Keratinocyte (primary cell): ENCODE data around the gene SSX4B. TPM values are rescaled to one million over a fixed set of nuclear protein-coding genes. Genes with fewer than 3 reads are reported as not detected.
"Not testable (repeated sequence)": the region's sequence is repeated elsewhere in the genome, so short reads cannot be mapped to it uniquely, and the experiment has no call there.

Experiments
- DNase-seq: peaks from one replicate; pipeline ENCODE4 v3.0.0-alpha.2; 2011; ENCODE audit warnings: low read depth, missing footprints, low spot score
- FAIRE-seq: peaks from 2 replicates; lab custom pipeline; 2011; peaks lifted over from hg19 to GRCh38; lab: Jason Lieb, UNC
- H2AFZ ChIP-seq: 2 replicates; pipeline ENCODE4 v1.6.0; 2012; ENCODE audit warnings: low read length, control low read depth, inconsistent platforms; ENCODE audit not compliant: control insufficient read depth
- H3K27ac ChIP-seq: 2 replicates; pipeline ENCODE4 v1.5.1; 2011; ENCODE audit warnings: low read length; ENCODE audit not compliant: control insufficient read depth, insufficient read depth
- H3K27me3 ChIP-seq: 3 replicates; pipeline ENCODE4 v1.6.0; 2011; ENCODE audit warnings: low read length; ENCODE audit not compliant: control insufficient read depth, insufficient read depth; ENCODE audit errors: extremely low read depth
- H3K36me3 ChIP-seq, 2 experiments: 2 replicates in 1 of 2; 3 replicates in 1 of 2; pipeline ENCODE4 v1.5.1; 2011; ENCODE audit warnings: low read length in 2 of 2, mild to moderate bottlenecking in 1 of 2; ENCODE audit not compliant: control insufficient read depth in 2 of 2, insufficient read depth in 2 of 2; ENCODE audit errors: extremely low read depth in 1 of 2
- H3K4me1 ChIP-seq: 3 replicates; pipeline ENCODE4 v1.5.1; 2011; ENCODE audit warnings: low read length; ENCODE audit not compliant: control insufficient read depth, insufficient read depth; ENCODE audit errors: extremely low read depth
- H3K4me2 ChIP-seq: 3 replicates; pipeline ENCODE4 v1.6.0; 2011; ENCODE audit warnings: low read depth, low read length; ENCODE audit not compliant: control insufficient read depth, insufficient read depth; ENCODE audit errors: extremely low read depth
- H3K4me3 ChIP-seq, 3 experiments: fragments of 200-600 bp in 1 of 3; sonication (generic) in 1 of 3; 2 replicates in 2 of 3; 3 replicates in 1 of 3; pipeline ENCODE4 v1.5.1; 2011 to 2016; ENCODE audit warnings: low read length in 3 of 3, mild to moderate bottlenecking in 3 of 3, control low read depth in 2 of 3, inconsistent platforms in 1 of 3, low read depth in 1 of 3, mixed read lengths in 1 of 3, mixed run types in 1 of 3, moderate library complexity in 1 of 3; ENCODE audit not compliant: control insufficient read depth in 2 of 3, insufficient read depth in 2 of 3; ENCODE audit errors: extremely low read depth in 1 of 3
- H3K79me2 ChIP-seq: 2 replicates; pipeline ENCODE4 v1.6.0; 2012; ENCODE audit warnings: low read length; ENCODE audit not compliant: control insufficient read depth, insufficient read depth
- H3K9ac ChIP-seq: 3 replicates; pipeline ENCODE4 v1.6.0; 2011; ENCODE audit warnings: low read length; ENCODE audit not compliant: control insufficient read depth, insufficient read depth; ENCODE audit errors: extremely low read depth
- H3K9me1 ChIP-seq: 3 replicates; pipeline ENCODE4 v1.6.0; 2011; ENCODE audit warnings: low read length; ENCODE audit not compliant: control insufficient read depth, insufficient read depth; ENCODE audit errors: extremely low read depth
- H3K9me3 ChIP-seq: 2 replicates; pipeline ENCODE4 v1.5.1; 2012; ENCODE audit warnings: low read depth, low read length; ENCODE audit not compliant: control insufficient read depth
- H4K20me1 ChIP-seq: 3 replicates; pipeline ENCODE4 v1.6.0; 2011; ENCODE audit warnings: low read length; ENCODE audit not compliant: control insufficient read depth, insufficient read depth; ENCODE audit errors: extremely low read depth
- EZH2 ChIP-seq: IDR thresholded peaks from one replicate; pipeline ENCODE4 v1.6.1; 2012; ENCODE audit warnings: inconsistent platforms, mild to moderate bottlenecking, low read length, moderate library complexity
- dilution Hi-C: fragments of 300-500 bp; cut with MboI; formaldehyde crosslinking; loops from one replicate; pipeline ENCODE4 v1.7.0; 2020; ENCODE audit warnings: low sequenced_read_pairs; ENCODE audit not compliant: extremely low pct_ligation_motif_present
- polyA plus RNA-seq, 5 experiments: library from polyadenylated mRNA; depleted of rRNA in 3 of 5; stranded (reverse) in 3 of 5; stranded (forward) in 1 of 5; unstranded in 1 of 5; fragments of >200 nt; gene quantifications; 1 replicate in 1 of 5; 2 replicates in 3 of 5; 3 replicates in 1 of 5; pipeline versions ENCODE4 v1.2.1 to v1.2.3, GENCODE V29; 2011 to 2012; ENCODE audit warnings: missing spikeins in 2 of 5, low read depth in 1 of 5, low replicate concordance in 1 of 5
- small RNA-seq, 3 experiments: library from RNA; depleted of rRNA; stranded (forward); fragments of <200 nt; gene quantifications; one replicate each; pipeline ENCODE3, GENCODE V24; 2012; ENCODE audit warnings: low read depth in 3 of 3, low replicate concordance in 1 of 3; ENCODE audit not compliant: insufficient read length in 3 of 3
- TF ChIP-seq, protein P1 (sequence below), 3 experiments: IDR thresholded peaks in 1 of 3; conservative IDR thresholded peaks in 1 of 3; optimal IDR thresholded peaks in 1 of 3; 2 replicates in 2 of 3; 3 replicates in 1 of 3; pipeline versions ENCODE3 to v1.5.1; 2011; ENCODE audit warnings: low read length in 3 of 3, mild to moderate bottlenecking in 3 of 3, moderate library complexity in 2 of 3, control low read depth in 1 of 3, inconsistent platforms in 1 of 3; ENCODE audit not compliant: insufficient read depth in 2 of 3; ENCODE audit errors: extremely low read depth in 1 of 3

The SSX4B gene
- polyA plus RNA-seq, 1 donor (not counting 4 experiments of a cell fraction or from before 2014, with no cell fraction given): not detected

GRCh38 chrX:48357681-48358080, 54.1 kb downstream of the SSX4B start:
- no peaks in the 10 kb centered on the region for H3K9me3 ChIP-seq
- no peaks in the 10 kb centered on the region for H3K79me2 ChIP-seq
- no peak overlapping the region for H3K4me3 ChIP-seq
- no peak overlapping the region for H3K27ac ChIP-seq
- no peaks in the 10 kb centered on the region for H3K9me1 ChIP-seq
- no peak overlapping the region for H2AFZ ChIP-seq
- H3K36me3 ChIP-seq: no peaks in the 10 kb centered on the region
- H4K20me1 ChIP-seq: no peaks in the 10 kb centered on the region
- DNase-seq (no peak), FAIRE-seq (no peak)
- dilution Hi-C loops: no loop called here
- H3K4me2 ChIP-seq: no peak overlapping the region
- H3K27me3 ChIP-seq: no peaks in the 10 kb centered on the region
- no peaks in the 10 kb centered on the region for H3K4me1 ChIP-seq
- TF ChIP-seq, protein P1, sequence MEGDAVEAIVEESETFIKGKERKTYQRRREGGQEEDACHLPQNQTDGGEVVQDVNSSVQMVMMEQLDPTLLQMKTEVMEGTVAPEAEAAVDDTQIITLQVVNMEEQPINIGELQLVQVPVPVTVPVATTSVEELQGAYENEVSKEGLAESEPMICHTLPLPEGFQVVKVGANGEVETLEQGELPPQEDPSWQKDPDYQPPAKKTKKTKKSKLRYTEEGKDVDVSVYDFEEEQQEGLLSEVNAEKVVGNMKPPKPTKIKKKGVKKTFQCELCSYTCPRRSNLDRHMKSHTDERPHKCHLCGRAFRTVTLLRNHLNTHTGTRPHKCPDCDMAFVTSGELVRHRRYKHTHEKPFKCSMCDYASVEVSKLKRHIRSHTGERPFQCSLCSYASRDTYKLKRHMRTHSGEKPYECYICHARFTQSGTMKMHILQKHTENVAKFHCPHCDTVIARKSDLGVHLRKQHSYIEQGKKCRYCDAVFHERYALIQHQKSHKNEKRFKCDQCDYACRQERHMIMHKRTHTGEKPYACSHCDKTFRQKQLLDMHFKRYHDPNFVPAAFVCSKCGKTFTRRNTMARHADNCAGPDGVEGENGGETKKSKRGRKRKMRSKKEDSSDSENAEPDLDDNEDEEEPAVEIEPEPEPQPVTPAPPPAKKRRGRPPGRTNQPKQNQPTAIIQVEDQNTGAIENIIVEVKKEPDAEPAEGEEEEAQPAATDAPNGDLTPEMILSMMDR (optimal IDR thresholded peaks at IDR 0.05 in 1 of 3, IDR thresholded peaks at IDR 0.05 in 1 of 3, conservative IDR thresholded peaks at IDR 0.05 in 1 of 3; ENCODE audit: extremely low read depth in 1 of 3, insufficient read depth in 2 of 3, low read length in 3 of 3): no peak
- no peak for TF ChIP-seq EZH2
- no peak overlapping the region for H3K9ac ChIP-seq

GRCh38 chrX:48356315-48357094, 55.3 kb downstream of the SSX4B start, which contains the start of gene SSX3:
TSS of gene SSX3 (minus strand) at chrX:48356703. CDS start at chrX:48355249, 1,454 bp downstream.
- H3K4me2 ChIP-seq, H3K4me3 ChIP-seq, H3K27ac ChIP-seq, H3K36me3 ChIP-seq, H3K79me2 ChIP-seq, H3K9ac ChIP-seq, H3K4me1 ChIP-seq, DNase-seq, H3K9me3 ChIP-seq, H4K20me1 ChIP-seq, FAIRE-seq, dilution Hi-C loops, H3K27me3 ChIP-seq, H2AFZ ChIP-seq, H3K9me1 ChIP-seq: not testable (repeated sequence)

Small RNA genes within 50 kb of the gene (small RNA-seq; reads per million reads assigned to genes)
- 0 reads per million in 3 experiments for gene AL606490.4
- gene AL606490.7: 0 reads per million in 3 experiments

Other genes with a start within 250 kb of the SSX4B start
- gene SSX5, start 215.2 kb downstream of the SSX4B start, polyA plus RNA-seq: not detected in 3 replicates
- not detected in 3 replicates for gene SSX1, start 156.6 kb downstream of the SSX4B start, polyA plus RNA-seq
- not detected in 3 replicates for gene SSX3, start 55.3 kb downstream of the SSX4B start, polyA plus RNA-seq
- gene SSX4, start 28.4 kb downstream of the SSX4B start, polyA plus RNA-seq: not detected in 3 replicates
- 199 to 339 TPM (median 316 TPM) in 3 replicates for gene SLC38A5, start 58.3 kb upstream of the SSX4B start, polyA plus RNA-seq
- 60.6 to 93.4 TPM (median 62.7 TPM) in 3 replicates for gene FTSJ1, start 64.2 kb upstream of the SSX4B start, polyA plus RNA-seq
- gene PORCN, start 97.0 kb upstream of the SSX4B start, polyA plus RNA-seq: 52.2 to 78.4 TPM (median 69.3 TPM) in 3 replicates
- 157 to 285 TPM (median 194 TPM) in 3 replicates for gene EBP, start 109.8 kb upstream of the SSX4B start, polyA plus RNA-seq
- gene TBC1D25, start 127.8 kb upstream of the SSX4B start, polyA plus RNA-seq: 6.1 to 11.9 TPM (median 9.2 TPM) in 3 replicates
- 237 to 327 TPM (median 282 TPM) in 3 replicates for gene RBM3, start 162.5 kb upstream of the SSX4B start, polyA plus RNA-seq
- gene WDR13, start 185.5 kb upstream of the SSX4B start, polyA plus RNA-seq: 32.8 to 48.0 TPM (median 40.6 TPM) in 3 replicates